Measurements from ENCODE around the gene DNM2. TPM values are rescaled to one million over a fixed set of nuclear protein-coding genes. Genes with fewer than 3 reads are reported as not detected.
"Not testable (repeated sequence)": the region's sequence is repeated elsewhere in the genome, so short reads cannot be mapped to it uniquely, and the experiment has no call there.

DNM2 gene
- total RNA-seq, result 100 to 1,000 TPM; 268 to 270 TPM

DNA sequence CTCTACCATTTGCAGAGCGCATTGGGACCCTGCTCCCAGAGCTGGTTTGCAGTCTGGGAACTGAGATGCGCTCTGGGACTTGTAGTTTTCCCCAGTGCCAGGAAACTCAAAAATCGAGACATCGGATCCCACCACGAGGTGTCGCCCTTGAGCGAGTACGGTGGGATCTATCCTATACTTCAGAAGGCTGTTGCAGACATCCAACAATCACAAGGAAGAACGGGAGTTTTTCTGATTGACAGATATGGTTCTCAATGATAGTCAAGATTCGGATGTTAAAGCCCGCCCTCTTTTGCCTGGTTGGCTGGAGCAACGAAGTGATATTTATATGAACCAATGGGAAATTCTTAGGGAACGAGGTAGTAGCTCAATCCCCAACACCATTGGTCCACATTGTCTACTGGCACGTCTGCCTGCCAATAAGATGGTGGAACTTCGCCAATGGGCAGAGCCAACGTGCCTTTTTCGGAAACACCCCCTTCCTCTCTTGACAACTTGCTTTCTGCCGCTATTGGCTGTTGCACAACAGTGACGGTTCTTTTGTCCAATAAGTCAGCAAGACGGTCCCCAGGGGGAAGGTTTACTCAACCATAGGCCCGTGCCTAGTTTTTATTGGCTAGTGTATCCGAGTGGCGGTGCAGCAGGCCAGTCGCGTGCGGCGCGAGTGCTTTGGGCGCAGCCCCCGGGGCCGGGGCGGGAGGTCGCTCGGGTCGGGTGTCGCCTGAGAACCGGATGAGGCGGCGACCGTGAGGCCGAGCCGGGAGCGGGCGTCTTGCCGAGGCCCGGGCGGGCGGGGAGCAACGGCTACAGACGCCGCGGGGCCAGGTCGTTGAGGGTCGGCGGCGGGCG is at the start of gene DNM2:
DNM2 (plus strand) TSS at position 724 of the 849 bp plus-strand sequence. CDS start 164 bp downstream, outside the sequence.
- Mint-ChIP-seq H3K4me1 (peaks cover 43% of the 10 kb centered on the region), H3K27me3 (no peaks in the 10 kb centered on the region), H3K27ac (peak within 1 kb of the TSS; percentile 88), H3K9me3 (no peaks in the 10 kb centered on the region), H3K4me3 (peak within 1 kb of the TSS; percentile 98), H3K36me3 (ENCODE audit: low read depth) (peaks cover 5% of the 10 kb centered on the region)
- peak; percentile 98 for DNase-seq
- ChIA-PET CTCF (interaction anchor here (0.6 to 3.8 kb wide), 60 partner anchors 9 to 408 kb away, joined by 3 to 64 read pairs (median 4); partner anchors contain the start of genes CARM1, QTRT1, S1PR5 and TMED1), POLR2A (interaction anchor here (1.0 to 2.1 kb wide), 2 partner anchors 118 to 147 kb away, joined by 4 to 6 read pairs; partner anchors contain the start of gene TMED1)

DNA sequence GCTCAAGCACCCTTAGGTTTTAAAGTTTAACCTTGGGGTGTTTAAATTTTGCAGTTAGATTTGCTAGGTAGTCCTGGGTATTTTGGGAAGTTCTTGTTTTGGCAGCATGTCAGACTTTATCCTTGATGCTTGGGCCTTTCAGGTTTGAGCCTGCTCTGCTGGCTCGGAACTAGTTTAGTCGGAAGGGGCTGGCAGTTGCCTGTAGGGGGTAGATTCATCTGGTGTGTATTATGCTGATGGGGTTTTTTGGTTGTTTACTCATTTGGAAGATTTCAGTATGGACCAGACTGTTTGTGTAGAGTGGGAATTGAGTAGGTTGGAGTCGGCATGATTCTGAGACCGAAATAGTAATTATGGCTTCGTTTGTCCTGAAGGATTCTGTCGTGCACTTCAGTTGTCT is 48.6 kb upstream of the DNM2 start:
- no peaks in the 10 kb centered on the region for H3K9me3 Mint-ChIP-seq

DNA sequence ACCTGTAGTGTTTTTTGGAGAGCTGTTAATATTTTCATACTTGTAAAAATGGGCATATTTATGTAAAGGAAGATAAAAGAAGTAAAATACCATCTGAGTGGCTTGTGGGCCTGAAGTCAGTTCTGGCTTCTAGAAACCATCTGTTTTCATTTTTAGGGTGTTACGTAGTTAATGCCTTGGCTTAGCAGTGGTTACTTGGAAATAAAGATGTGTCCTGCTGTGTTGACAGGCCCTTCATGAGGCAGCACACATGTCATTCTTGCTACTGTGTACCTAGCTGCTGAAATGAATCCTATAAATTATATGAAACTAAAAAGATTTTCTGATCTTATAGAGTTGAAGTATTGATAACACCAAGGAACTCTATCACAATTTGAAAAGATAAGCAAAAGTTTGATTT is 47.7 kb upstream of the DNM2 start:
- H3K4me3 Mint-ChIP-seq, result no peak overlapping the region
- no peaks in the 10 kb centered on the region for H3K27me3 Mint-ChIP-seq
- peaks cover 21% of the 10 kb centered on the region for H3K4me1 Mint-ChIP-seq
- CTCF ChIA-PET, result interaction anchor here (1.1 to 3.0 kb wide), 5 partner anchors 9 to 89 kb away, joined by 3 to 9 read pairs (median 4); no protein-coding TSS in a partner anchor
- no peaks in the 10 kb centered on the region for H3K9me3 Mint-ChIP-seq
- no peak for DNase-seq
- peak overlapping the region; percentile 16 for H3K27ac Mint-ChIP-seq
- H3K36me3 Mint-ChIP-seq (ENCODE audit: low read depth), result peaks cover 32% of the 10 kb centered on the region
- POLR2A ChIA-PET, result no interaction called here

More for the DNA sequence above, 48.6 kb upstream of the DNM2 start:
- Mint-ChIP-seq H3K27ac (peak overlapping the region; percentile 61), H3K4me1 (peaks cover 21% of the 10 kb centered on the region), H3K36me3 (ENCODE audit: low read depth) (peaks cover 25% of the 10 kb centered on the region), H3K27me3 (no peaks in the 10 kb centered on the region), H3K4me3 (no peak overlapping the region)
- POLR2A ChIA-PET, result no interaction called here
- no peak for DNase-seq
- CTCF ChIA-PET, result interaction anchor here (1.6 kb wide), 1 partner anchor 10 kb away, joined by 4 read pairs; no protein-coding TSS in a partner anchor

DNA sequence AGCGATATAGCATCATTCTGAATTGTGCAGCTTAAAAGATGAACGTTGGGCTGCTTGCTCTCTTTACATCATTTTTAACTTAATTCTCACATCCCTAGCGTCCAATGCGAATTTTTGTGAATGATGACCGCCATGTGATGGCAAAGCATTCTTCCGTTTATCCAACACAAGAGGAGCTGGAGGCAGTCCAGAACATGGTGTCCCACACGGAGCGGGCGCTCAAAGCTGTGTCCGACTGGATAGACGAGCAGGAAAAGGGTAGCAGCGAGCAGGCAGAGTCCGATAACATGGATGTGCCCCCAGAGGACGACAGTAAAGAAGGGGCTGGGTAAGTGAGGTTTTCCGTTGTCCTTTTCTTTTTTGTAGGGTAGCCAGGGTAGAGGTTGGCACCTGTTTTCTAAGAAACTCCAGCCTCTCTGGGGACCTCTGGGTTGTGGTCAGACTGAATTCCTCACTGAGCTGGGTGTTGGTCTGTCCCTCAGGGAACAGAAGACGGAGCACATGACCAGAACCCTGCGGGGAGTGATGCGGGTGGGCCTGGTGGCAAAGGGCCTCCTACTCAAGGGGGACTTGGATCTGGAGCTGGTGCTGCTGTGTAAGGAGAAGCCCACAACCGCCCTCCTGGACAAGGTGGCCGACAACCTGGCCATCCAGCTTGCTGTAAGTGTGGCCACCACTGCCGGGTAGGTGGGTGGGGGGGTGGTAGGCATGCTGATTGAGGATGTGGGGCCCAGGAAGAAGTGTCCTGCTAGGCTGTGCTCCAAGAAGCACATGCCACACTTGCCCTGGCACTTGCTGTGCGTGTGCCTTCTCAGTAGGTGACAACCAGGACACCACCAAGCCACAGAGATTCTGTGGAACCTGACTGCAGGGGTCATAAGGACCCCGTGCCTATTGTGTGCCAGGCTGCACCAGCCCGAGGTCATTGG is 46.7 kb upstream of the DNM2 start:
- Mint-ChIP-seq H3K27ac (no peak overlapping the region), H3K4me1 (peaks cover 21% of the 10 kb centered on the region), H3K9me3 (no peaks in the 10 kb centered on the region), H3K36me3 (ENCODE audit: low read depth) (peaks cover 32% of the 10 kb centered on the region), H3K4me3 (no peak overlapping the region), H3K27me3 (no peaks in the 10 kb centered on the region)
- DNase-seq, result no peak
- POLR2A ChIA-PET, result no interaction called here
- CTCF ChIA-PET, result interaction anchor here (1.1 to 3.0 kb wide), 6 partner anchors 8 to 90 kb away, joined by 3 to 9 read pairs (median 4); no protein-coding TSS in a partner anchor

DNA sequence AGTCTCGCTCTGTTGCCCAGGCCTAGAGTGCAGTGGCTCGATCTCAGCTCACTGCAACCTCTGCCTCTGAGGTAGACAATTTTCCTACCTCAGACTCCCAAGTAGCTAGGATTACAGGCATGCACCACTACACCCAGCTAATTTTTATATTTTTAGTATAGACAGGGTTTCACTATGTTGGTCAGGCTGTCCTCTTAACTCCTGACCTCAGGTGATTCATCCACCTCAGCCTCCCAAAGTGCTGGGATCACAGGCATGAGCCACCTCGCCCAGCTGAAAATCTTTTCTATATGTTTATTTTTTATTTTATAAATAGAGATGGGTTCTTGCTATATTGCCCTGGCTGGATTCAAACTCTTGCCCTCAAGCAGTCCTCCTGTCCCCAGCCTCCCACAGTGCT is 46.0 kb upstream of the DNM2 start:
- H3K36me3 Mint-ChIP-seq (ENCODE audit: low read depth), result peaks cover 34% of the 10 kb centered on the region
- H3K9me3 Mint-ChIP-seq, H3K4me3 Mint-ChIP-seq, H3K27me3 Mint-ChIP-seq, H3K27ac Mint-ChIP-seq, DNase-seq, POLR2A ChIA-PET: not testable (repeated sequence)
- H3K4me1 Mint-ChIP-seq, result peaks cover 15% of the 10 kb centered on the region
- CTCF ChIA-PET, result interaction anchor here (1.7 to 3.0 kb wide), 2 partner anchors 11 to 91 kb away, joined by 4 to 9 read pairs; no protein-coding TSS in a partner anchor

DNA sequence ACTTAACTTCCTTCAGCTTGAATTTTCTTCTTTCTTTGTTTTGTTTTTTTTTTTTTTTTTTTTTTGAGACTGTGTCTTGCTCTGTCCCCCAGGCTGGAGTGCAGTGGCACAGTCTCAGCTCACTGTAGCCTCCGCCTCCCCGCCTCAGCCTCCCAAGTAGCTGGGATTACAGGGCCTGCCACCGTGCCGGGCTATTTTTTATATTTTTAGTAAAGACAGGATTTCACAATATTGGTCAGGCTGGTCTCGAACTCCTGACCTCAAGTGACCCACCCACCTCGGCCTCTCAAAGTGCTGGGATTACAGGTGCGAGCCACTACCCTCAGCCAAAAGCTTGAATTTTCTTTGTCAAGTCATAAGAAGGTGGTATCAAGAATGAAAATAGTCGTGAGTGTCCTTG is 42.7 kb upstream of the DNM2 start:
- not testable (repeated sequence) for H3K27me3 Mint-ChIP-seq, H3K4me3 Mint-ChIP-seq, H3K27ac Mint-ChIP-seq, H3K9me3 Mint-ChIP-seq, DNase-seq, H3K4me1 Mint-ChIP-seq
- peaks cover 46% of the 10 kb centered on the region for H3K36me3 Mint-ChIP-seq (ENCODE audit: low read depth)
- ChIA-PET POLR2A (interaction anchor here (0.7 kb wide), 1 partner anchor 401 kb away, joined by 7 read pairs; no protein-coding TSS in a partner anchor), CTCF (interaction anchor here (1.4 kb wide), 1 partner anchor 42 kb away, joined by 3 read pairs; no protein-coding TSS in a partner anchor)

DNA sequence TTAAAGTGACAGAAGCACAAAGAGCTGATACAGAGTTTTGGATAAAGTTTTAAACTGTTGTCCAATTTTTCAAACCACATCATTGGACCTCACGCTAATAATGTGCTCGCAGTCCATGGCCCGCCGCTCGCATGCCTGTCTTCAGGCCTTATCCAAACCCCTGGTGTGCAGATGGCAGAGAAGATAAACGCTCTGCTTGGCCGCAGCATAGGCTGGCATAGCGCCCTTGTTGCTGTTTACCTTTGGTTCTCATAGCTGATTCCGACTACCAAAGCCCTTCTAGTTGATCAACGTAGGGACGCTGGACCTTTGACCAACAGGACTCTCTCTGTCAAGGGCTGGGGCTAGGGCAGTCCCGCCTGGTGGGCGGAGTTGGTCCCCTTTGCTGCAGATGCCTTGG is 40.1 kb upstream of the DNM2 start:
- H3K4me3 Mint-ChIP-seq, result no peak overlapping the region
- H3K27me3 Mint-ChIP-seq, result no peaks in the 10 kb centered on the region
- H3K9me3 Mint-ChIP-seq, result no peaks in the 10 kb centered on the region

DNA sequence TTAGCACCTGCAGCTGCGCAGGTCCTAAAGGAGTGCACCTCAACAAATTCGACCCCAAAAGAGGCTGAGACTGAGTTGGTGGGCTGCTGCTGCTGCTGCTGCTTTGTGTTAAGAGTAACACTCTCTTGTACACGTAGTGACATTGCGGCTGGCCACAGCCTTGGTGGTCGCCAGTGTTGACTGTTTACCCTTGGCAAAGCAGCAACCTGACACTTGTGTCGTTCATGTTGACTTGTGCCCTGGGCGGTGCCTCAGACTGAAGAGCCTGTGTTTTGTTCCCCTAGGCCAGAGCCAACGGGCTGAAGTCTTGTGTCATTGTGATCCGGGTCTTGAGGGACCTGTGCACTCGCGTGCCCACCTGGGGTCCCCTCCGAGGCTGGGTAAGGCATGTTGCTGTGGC is 39.1 kb upstream of the DNM2 start:
- H3K4me3 Mint-ChIP-seq, result no peak overlapping the region
- H3K27me3 Mint-ChIP-seq, result no peaks in the 10 kb centered on the region
- H3K4me1 Mint-ChIP-seq, result no peaks in the 10 kb centered on the region
- ChIA-PET POLR2A (no interaction called here), CTCF (interaction anchor here (0.7 to 1.0 kb wide), 3 partner anchors 9 to 17 kb away, joined by 3 to 4 read pairs (median 3); no protein-coding TSS in a partner anchor)
- no peak for DNase-seq
- H3K27ac Mint-ChIP-seq, result no peak overlapping the region
- no peaks in the 10 kb centered on the region for H3K9me3 Mint-ChIP-seq
- peaks cover 49% of the 10 kb centered on the region for H3K36me3 Mint-ChIP-seq (ENCODE audit: low read depth)

More for the DNA sequence above, 40.1 kb upstream of the DNM2 start:
- Mint-ChIP-seq H3K27ac (no peak overlapping the region), H3K36me3 (ENCODE audit: low read depth) (peaks cover 52% of the 10 kb centered on the region), H3K4me1 (no peaks in the 10 kb centered on the region)
- ChIA-PET POLR2A (no interaction called here), CTCF (interaction anchor here (1.3 kb wide), 1 partner anchor 97 kb away, joined by 3 read pairs; no protein-coding TSS in a partner anchor)
- no peak for DNase-seq

DNA sequence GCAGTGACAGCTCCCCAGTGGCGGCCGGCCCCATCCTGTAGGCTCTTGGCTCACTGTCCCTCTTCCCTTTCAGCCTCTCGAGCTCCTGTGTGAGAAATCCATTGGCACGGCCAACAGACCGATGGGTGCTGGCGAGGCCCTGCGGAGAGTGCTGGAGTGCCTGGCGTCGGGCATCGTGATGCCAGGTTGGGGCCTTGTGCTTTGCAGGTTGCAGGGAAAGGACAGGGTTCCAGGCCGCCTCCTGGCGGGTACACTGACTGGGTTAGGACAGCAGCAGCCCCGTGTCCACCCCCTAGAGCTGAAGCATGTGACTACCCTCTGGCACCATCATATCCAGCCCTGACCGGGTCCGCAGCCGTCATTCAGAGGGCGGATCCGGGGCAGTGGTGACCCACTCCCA is 38.1 kb upstream of the DNM2 start:
- H3K36me3 Mint-ChIP-seq (ENCODE audit: low read depth), result peaks cover 47% of the 10 kb centered on the region
- no peak overlapping the region for H3K4me3 Mint-ChIP-seq
- POLR2A ChIA-PET, result no interaction called here
- H3K9me3 Mint-ChIP-seq, result no peaks in the 10 kb centered on the region
- DNase-seq, result no peak
- H3K4me1 Mint-ChIP-seq, result no peaks in the 10 kb centered on the region
- no peak overlapping the region for H3K27ac Mint-ChIP-seq
- H3K27me3 Mint-ChIP-seq, result no peaks in the 10 kb centered on the region
- CTCF ChIA-PET, result interaction anchor here (0.6 to 1.0 kb wide), 3 partner anchors 10 to 186 kb away, joined by 3 to 4 read pairs (median 3); no protein-coding TSS in a partner anchor

DNA sequence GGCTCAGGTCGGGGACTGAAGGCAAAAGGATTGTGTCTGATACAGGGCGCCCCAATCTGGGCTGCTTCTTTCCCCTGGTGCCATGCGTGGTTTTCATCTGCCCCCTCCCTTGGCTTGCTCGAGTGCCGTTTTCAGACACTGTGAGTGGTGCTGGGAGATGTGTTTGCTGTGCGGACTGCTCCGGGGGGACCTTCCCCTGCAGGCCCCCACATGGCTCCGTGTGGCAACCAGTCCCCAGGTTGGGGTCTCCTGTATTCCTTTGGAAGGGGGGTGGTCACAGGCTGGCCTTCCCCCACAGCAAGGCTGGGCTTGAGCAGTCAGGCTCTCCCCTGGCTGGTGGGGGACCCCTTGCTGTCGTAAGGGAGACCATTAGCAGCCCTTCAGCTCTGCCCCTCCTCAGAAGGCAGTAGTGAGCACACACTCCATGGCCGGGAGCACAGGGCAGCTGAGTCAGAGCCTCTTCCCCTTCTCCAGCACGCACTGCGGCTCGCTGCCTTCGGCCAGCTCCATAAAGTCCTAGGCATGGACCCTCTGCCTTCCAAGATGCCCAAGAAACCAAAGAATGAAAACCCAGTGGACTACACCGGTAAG is 37.2 kb upstream of the DNM2 start:
- DNase-seq, result no peak
- no peak overlapping the region for H3K27ac Mint-ChIP-seq
- H3K4me1 Mint-ChIP-seq, result no peaks in the 10 kb centered on the region
- peaks cover 50% of the 10 kb centered on the region for H3K36me3 Mint-ChIP-seq (ENCODE audit: low read depth)
- no peak overlapping the region for H3K4me3 Mint-ChIP-seq
- ChIA-PET CTCF (interaction anchor here (1.0 to 1.6 kb wide), 3 partner anchors 9 to 20 kb away, joined by 3 read pairs; partner anchors contain the start of gene QTRT1), POLR2A (no interaction called here)
- H3K27me3 Mint-ChIP-seq, result no peaks in the 10 kb centered on the region
- no peaks in the 10 kb centered on the region for H3K9me3 Mint-ChIP-seq

DNA sequence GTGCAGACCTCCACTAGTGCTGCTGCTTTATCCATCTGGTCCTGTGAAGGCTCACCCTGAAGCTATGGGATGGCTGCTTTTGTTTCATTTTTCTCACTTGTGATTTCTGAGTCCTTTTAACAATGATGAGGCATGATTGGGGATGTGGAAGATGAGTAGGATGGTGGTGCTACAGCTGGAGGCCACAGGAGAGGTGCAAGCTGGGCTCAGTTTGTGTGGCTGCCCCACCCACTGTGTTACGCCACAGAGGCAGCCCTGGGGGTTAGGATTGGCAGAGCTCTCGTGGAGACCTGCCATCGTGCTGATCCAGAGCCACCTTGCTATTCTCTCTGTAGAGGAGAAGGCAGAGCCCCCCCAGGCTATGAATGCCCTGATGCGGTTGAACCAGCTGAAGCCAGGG is 36.2 kb upstream of the DNM2 start:
- Mint-ChIP-seq H3K9me3 (no peaks in the 10 kb centered on the region), H3K4me3 (no peak overlapping the region), H3K36me3 (ENCODE audit: low read depth) (peaks cover 50% of the 10 kb centered on the region), H3K27ac (no peak overlapping the region), H3K27me3 (no peaks in the 10 kb centered on the region), H3K4me1 (no peaks in the 10 kb centered on the region)
- DNase-seq, result no peak
- POLR2A ChIA-PET, result no interaction called here
- CTCF ChIA-PET, result interaction anchor here (1.0 to 1.6 kb wide), 3 partner anchors 8 to 19 kb away, joined by 3 read pairs; partner anchors contain the start of gene QTRT1

Data from activated CD4-positive, alpha-beta T cell treated with anti-CD3 and anti-CD28 coated beads, Interleukin-2, amount 10 ng/mL, durations not matched to agents 7 days and 5 days (primary cell).